Activated CD4-positive, alpha-beta T cell treated with anti-CD3 and anti-CD28 coated beads, Interleukin-2, amount 50 U/mL, for 4 hours (primary cell): ENCODE results near the gene PRKN.

ENCODE experiments used
- DNase-seq, 2 experiments: peaks; one replicate each; pipeline ENCODE4 v3.0.0-alpha.2; 2020

The PRKN gene

GRCh38 chr6:161676586-161676985, 1051.0 kb downstream of the PRKN start:
- no peak for DNase-seq

- DNase-seq, result no peak
Observed at GRCh38 chr6:161674930-161675682, 1052.5 kb downstream of the PRKN start.

- no peak for DNase-seq
Observed at GRCh38 chr6:161673026-161673425, 1054.5 kb downstream of the PRKN start.

GRCh38 chr6:161671117-161671516, 1056.4 kb downstream of the PRKN start:
- no peak for DNase-seq

- no peak for DNase-seq
Observed at GRCh38 chr6:161668665-161669064, 1058.9 kb downstream of the PRKN start.

GRCh38 chr6:161667957-161668356, 1059.6 kb downstream of the PRKN start:
- no peak for DNase-seq

GRCh38 chr6:161663682-161664081, 1063.9 kb downstream of the PRKN start:
- DNase-seq, result no peak

- DNase-seq, result no peak
Observed at GRCh38 chr6:161660666-161661571, 1066.6 kb downstream of the PRKN start.

- DNase-seq, result no peak
Observed at GRCh38 chr6:161658211-161658610, 1069.4 kb downstream of the PRKN start.

- no peak for DNase-seq
Observed at GRCh38 chr6:161654209-161654608, 1073.4 kb downstream of the PRKN start.

- no peak for DNase-seq
Observed at GRCh38 chr6:161651949-161652348, 1075.6 kb downstream of the PRKN start.

GRCh38 chr6:161649841-161650240, 1077.7 kb downstream of the PRKN start:
- no peak for DNase-seq

GRCh38 chr6:161649068-161649467, 1078.5 kb downstream of the PRKN start:
- no peak for DNase-seq

GRCh38 chr6:161647234-161647633, 1080.3 kb downstream of the PRKN start:
- no peak for DNase-seq

- DNase-seq, result no peak
Observed at GRCh38 chr6:161644521-161644920, 1083.0 kb downstream of the PRKN start.

GRCh38 chr6:161641175-161641574, 1086.4 kb downstream of the PRKN start:
- no peak for DNase-seq

GRCh38 chr6:161639772-161640171, 1087.8 kb downstream of the PRKN start:
- DNase-seq, result no peak

GRCh38 chr6:161637658-161638057, 1089.9 kb downstream of the PRKN start:
- DNase-seq, result no peak

GRCh38 chr6:161636882-161637430, 1090.6 kb downstream of the PRKN start:
- DNase-seq, result no peak

- no peak for DNase-seq
Observed at GRCh38 chr6:161635975-161636374, 1091.6 kb downstream of the PRKN start.

- DNase-seq, result no peak
Observed at GRCh38 chr6:161634916-161635315, 1092.7 kb downstream of the PRKN start.

GRCh38 chr6:161631676-161632194, 1095.8 kb downstream of the PRKN start:
- no peak for DNase-seq

- DNase-seq, result no peak
Observed at GRCh38 chr6:161630674-161631073, 1096.9 kb downstream of the PRKN start.
